Measurements from ENCODE around the gene CCDC148.
"Not testable (repeated sequence)": the region's sequence is repeated elsewhere in the genome, so short reads cannot be mapped to it uniquely, and the experiment has no call there.

CCDC148 gene

GRCh38 chr2:158291544-158292180 is 164.9 kb downstream of the CCDC148 start:
- DNase-seq (ENCODE audit: low read depth in 2 of 2), result no peak

DNA sequence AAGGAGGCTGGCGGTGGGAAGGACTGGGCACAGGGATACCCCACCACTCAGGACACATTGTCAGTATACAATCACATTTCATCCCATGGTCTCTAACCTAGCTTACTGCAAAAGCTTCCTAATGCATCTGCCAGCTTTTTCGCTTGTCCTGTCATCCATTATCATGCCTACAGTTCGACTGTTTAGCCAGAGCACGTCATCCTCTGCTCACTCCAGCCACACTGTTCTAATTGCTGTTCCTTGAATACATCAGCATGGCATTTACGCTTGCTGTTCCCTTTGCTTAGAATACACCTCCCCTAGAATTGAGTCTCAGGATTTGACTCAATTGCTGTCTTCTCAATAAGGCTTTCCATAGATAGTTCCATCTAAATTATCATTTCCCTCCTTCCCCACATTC is 166.3 kb downstream of the CCDC148 start:
- no peak for DNase-seq (ENCODE audit: low read depth in 2 of 2)

DNA sequence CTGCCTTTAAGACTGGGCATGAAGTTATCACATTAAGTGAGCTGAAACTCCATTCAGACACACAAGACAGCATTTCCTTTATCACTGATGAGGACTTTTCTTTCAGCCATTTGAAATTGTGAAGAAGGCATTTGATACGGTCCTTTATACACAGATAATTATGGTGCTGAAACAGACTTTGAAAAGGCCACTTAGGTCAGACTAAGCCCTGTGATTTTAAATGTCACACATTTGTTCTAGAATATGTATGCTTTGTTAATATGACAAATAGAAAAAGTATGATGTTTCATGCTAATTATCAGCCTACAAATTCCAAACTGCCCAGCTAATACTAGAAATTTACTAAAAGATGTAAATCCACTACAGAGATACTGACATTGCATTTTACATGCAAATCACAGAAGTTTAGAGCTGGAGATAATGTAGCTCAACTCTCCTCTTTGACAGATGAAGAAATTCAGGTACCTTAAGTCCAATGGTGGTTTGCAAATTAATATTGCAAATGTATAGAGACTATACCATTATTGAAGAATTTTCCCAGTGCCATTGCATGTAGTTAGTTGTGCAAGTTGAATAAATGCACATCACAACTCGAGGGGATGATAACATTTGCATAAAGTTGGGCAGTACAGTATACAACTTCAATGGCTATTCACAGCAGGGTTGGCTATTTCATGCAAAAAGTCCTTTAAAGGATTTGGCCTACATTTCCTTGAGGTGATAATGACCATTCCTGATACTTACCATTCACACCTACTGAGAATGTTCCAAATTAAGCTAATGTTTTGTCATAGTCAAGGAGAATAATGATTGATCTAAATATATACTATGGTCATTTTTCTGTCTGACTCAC is 179.7 kb downstream of the CCDC148 start:
- no peak for DNase-seq (ENCODE audit: low read depth in 2 of 2)

- no peak for DNase-seq (ENCODE audit: low read depth in 2 of 2)
Observed at GRCh38 chr2:158273791-158274190, 182.8 kb downstream of the CCDC148 start.

DNA sequence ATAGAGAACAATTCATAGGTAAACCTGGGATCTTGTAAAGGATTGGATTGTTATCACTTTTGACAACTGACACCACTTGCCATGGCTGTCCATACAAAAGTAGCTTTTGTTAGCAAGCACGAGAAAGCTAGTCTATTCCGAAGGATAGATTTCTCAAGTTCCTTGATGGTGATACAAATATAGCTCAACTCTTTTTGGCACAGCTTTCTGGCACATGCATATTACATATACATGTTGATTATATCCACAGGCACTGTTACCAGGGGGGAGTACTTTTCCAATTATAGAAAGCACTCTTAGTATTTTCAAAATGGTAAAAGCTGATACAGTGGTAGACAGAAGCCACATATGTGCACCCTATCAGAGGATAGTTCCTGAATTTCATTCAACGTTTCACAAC is 186.0 kb downstream of the CCDC148 start:
- DNase-seq (ENCODE audit: low read depth in 2 of 2), result no peak

DNA sequence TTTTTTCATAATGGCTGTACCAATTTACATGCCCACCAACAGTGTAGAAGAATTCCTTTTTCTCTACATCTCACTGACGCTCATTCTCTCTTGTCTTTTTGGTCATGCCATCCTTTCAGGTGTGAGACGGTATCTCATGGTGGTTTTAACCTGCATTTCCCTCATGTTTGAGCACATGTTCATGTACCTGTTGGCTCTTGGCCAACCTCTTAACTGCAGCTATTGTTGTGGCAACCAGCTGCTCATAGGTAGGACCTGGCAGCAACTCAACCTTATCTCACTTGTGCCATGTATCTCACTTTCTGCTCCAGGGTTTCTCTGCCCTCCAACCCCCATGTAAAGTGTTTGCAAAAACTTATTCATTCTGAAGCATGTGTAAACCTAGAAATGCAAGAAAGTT is 187.4 kb downstream of the CCDC148 start:
- no peak for DNase-seq (ENCODE audit: low read depth in 2 of 2)

GRCh38 chr2:158266111-158266510 is 190.4 kb downstream of the CCDC148 start:
- no peak for DNase-seq (ENCODE audit: low read depth in 2 of 2)

- no peak for DNase-seq (ENCODE audit: low read depth in 2 of 2)
Observed at GRCh38 chr2:158255257-158255656, 201.3 kb downstream of the CCDC148 start.

- DNase-seq (ENCODE audit: low read depth in 2 of 2), result no peak
Observed at GRCh38 chr2:158253170-158253569, 203.4 kb downstream of the CCDC148 start.

- no peak for DNase-seq (ENCODE audit: low read depth in 2 of 2)
Observed at GRCh38 chr2:158251356-158251755, 205.2 kb downstream of the CCDC148 start.

DNA sequence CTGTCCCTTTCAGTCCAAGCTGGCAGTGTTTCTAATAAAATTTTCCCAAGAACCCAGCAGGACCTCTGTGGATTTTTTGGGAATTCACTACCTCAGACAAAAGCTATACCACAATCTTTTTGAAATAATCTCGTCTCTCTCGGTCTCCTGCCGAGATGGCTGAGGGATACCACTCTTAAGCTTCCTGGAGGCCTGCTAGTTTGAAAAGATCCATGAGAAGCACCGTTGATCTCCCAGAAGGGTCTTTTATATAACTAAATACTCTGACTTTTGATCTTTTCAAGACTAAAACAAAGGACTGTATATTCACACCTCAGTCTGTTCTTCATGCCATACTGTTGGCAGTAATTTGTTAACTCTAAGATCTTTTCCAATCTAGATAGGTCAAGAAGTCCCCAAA is 213.2 kb downstream of the CCDC148 start:
- DNase-seq (ENCODE audit: low read depth in 2 of 2), result no peak

- no peak for DNase-seq (ENCODE audit: low read depth in 2 of 2)
Observed at GRCh38 chr2:158242280-158242679, 214.3 kb downstream of the CCDC148 start.

DNA sequence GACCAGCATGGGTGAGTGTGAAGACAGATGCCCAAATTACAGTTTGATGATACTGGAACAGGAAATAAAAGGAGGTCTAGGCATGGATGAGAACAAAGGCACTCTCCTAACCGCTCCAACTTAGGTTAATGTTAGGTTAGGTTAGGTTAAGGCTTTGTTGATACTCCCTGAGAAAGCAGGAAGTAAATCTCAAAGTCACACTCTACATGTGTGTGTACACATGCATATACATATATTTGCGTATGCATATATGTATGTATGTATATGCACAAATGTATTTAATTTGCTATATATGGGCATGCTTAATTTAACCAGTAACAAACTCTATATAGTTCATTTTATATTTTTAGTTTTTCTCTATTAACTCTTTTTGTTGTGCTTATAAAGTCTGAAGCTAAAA is 215.6 kb downstream of the CCDC148 start:
- no peak for DNase-seq (ENCODE audit: low read depth in 2 of 2)

DNA sequence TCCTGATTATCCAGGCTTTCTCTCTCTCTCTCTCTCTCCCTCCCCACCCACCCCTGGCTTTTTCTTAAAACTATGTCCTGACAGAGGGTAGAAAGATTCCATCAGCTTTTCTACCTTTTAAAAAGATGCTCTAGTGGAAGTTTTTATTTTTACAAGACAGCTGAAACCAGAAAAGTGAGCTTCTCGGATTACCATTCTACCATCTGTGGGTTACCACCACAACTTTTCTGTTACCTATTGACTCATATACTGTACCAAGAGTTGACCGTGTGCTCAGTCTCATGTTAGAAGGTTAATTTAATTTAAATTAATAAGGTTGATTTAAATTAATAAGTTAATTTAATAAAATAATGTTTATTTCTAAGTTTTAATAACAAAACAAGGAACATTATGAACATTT is 217.3 kb downstream of the CCDC148 start:
- no peak for DNase-seq (ENCODE audit: low read depth in 2 of 2)

GRCh38 chr2:158234497-158234896 is 222.1 kb downstream of the CCDC148 start:
- no peak for DNase-seq (ENCODE audit: low read depth in 2 of 2)

DNA sequence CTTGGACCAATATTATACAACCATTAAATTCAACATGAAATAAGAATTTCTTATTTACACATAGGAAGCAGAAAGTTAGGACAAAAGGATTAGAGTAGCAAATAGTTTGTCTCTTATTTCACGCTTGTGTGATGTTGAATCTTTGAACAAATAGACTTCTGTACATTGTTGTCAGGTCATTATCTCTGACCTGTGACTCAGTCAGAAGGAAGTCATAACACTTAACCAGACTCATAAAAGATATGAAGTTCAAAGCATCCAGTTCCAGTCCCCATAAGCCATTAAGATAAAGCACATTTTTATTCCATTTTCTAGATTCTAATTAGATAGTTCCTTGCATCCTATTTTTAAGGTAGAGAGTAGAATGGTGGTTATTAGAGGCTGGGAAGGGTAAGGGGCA is 224.1 kb downstream of the CCDC148 start:
- no peak for DNase-seq (ENCODE audit: low read depth in 2 of 2)

GRCh38 chr2:158228943-158229508 is 227.5 kb downstream of the CCDC148 start:
- DNase-seq (ENCODE audit: low read depth in 2 of 2), result no peak

- DNase-seq (ENCODE audit: low read depth in 2 of 2), result not testable (repeated sequence)
Observed at GRCh38 chr2:158223066-158223465, 233.5 kb downstream of the CCDC148 start.

GRCh38 chr2:158221063-158222020 is 235.2 kb downstream of the CCDC148 start:
- DNase-seq (ENCODE audit: low read depth in 2 of 2), result no peak

- no peak for DNase-seq (ENCODE audit: low read depth in 2 of 2)
Observed at GRCh38 chr2:158217593-158217992, 239.0 kb downstream of the CCDC148 start.

GRCh38 chr2:158214431-158214830 is 242.1 kb downstream of the CCDC148 start:
- no peak for DNase-seq (ENCODE audit: low read depth in 2 of 2)

- DNase-seq (ENCODE audit: low read depth in 2 of 2), result no peak
Observed at GRCh38 chr2:158213773-158214172, 242.8 kb downstream of the CCDC148 start.

All from stimulated activated CD8-positive, alpha-beta memory T cell treated with anti-CD3 and anti-CD28 coated beads, Interleukin-2, amount 100 ng/mL, for 48 hours (primary cell).